HPDE6-E6E7 (cell line): Measurements from ENCODE around the gene TMEM200A.

Source experiments
- DNase-seq: peaks from one replicate; pipeline ENCODE4 v3.0.0; 2011; ENCODE audit warnings: missing footprints; ENCODE audit errors: extremely low spot score

The TMEM200A gene

DNA sequence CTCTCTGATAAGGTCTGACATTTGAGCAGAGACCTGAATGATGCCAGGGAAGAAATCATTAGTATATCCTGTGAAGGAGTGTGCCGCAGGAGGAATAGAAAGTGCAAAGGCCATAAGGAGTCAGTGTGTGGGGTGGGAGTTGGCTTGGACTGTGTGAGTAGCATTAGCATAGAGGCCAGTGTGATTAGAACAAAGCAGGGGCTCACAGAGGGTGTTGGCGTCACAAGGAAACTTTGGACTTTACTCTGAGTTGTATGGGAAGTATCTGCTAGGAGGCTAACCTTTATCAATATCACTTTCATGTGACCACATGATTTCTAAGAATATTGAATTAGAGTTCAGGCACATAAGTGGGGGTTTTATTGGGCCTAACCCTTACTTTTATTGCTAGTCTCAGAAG lies 12.1 kb downstream of the TMEM200A start:
- no peak for DNase-seq

- DNase-seq: no peak
Observed at GRCh38 chr6:130379223-130379622, 13.4 kb downstream of the TMEM200A start.

DNA sequence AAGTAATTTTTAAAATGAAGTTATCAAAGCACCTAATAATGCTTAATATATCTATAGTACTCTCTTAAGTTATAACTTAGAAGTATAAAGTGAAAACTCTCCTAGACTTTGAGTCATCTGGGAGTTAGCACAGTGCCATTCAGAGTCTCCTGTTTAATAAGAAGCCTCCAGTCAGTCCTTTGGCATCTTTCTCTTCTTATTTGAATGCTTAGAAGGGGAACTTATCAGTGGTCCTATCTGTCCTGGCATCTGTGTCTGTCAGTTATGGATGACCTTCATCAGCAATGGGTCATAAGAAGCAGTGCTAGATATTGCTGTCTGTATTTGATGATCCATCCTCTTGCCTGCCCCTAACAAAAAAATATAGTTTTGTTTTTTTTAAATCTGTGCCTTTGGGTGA lies 15.2 kb downstream of the TMEM200A start:
- DNase-seq: no peak

DNA sequence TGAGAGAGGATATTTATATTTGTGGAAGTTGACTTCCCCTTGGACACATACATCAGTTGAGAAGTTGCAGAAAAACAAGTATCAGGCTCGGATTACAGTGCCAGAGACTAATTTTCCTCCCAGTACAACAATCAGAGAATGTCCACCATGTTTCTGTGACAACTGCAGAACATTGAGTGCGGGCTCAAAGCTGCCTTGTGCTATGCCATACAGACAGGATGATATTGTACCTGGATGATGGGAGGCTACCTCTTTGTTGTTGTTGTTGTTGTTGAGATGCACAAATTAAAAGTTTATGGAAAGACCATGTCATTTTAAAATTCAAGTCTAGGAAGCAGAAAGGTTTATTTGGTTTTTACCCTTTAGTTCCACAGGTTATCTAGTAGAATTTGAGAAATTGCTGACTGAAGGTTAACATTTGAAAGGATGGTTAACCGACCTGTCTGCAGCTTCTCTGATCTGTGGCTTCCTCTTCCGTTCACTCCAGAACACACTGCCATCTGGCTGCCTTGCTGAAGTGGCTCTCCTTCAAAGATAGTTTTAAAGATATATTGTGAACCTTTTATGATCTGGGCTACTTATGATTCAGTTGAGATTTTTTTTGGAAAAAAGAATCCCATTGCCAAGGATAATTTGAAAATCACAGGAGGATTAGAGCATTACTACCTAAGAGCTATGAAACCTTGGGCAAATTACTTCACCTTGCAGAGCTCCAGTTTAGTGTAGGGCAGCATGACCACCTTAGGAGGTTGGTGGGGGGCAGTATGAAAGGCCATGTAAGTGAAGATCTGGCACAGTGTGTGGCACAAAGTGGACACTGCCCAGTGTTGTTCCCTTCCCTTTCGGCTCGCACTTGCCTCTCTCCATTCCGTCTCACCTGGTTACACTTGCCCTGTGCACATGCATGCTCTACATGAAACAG lies 15.9 kb downstream of the TMEM200A start:
- no peak for DNase-seq

DNA sequence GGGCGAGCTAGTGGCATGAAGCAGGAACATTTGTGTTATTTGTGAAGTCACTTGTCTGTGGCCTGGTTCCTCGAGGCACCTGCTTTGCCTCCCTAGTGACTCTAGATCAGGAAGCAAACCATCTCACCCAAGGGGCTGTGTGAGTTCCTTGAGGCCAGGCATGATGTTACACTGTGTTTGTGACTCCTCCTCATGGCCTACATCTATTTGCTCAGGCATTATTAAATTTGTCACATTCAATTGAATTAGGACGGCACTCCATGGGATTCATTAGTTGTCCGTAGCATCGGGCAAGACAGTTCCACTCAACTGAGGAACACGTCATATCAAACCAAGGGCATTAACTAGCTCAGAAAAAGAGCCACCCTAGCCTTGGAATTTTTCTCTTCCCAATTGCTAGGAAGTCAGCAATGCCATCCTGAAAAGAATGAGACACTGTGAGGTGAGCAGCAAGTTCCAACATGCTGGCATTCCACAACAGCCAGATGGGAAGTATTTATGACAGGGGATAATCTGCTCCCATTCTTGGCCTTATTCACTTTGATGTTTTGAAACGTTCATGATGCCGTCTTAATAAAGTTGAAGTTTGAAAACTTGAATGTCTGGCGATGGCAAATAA lies 17.2 kb downstream of the TMEM200A start:
- DNase-seq: no peak

- DNase-seq: no peak
Observed at GRCh38 chr6:130385064-130385695, 19.4 kb downstream of the TMEM200A start.

DNA sequence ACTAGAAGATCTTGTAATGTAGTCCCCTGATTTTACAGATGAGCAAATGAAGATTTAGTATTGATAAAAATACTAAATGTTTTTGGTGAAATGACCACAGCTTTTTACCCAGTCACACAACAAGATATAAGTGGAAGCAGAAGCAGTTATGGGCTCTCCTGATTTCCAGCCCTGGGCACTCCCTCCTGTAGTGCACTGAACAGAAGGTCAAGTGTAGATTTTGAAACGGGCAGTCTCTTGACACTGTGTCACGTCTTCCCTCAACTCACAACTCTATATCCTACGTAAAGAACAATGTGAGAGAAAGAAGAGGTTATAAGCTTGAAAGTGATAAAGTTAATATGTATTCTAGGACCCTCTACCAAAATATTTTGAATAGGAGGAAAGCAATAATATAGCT lies 23.3 kb downstream of the TMEM200A start:
- DNase-seq: no peak

DNA sequence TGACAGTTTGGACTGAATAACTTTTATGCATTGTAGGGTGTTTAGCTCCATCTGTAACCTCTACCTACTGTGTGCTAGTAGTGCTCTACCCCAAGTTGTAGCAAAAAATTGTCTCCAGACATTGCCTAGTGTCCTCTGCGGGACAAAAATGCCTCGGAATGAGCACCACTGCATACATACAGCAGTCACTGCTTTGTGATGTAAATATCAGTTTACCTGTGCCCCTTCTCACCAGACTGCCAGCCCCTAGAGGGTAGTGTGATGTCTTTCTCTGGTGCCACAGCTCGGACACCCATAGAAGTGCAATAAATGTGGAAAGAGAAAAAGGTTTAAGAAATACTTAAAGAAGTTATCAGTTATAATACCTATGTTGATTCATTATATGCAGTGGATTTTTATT lies 25.1 kb downstream of the TMEM200A start:
- no peak for DNase-seq

GRCh38 chr6:130393306-130393705 lies 27.5 kb downstream of the TMEM200A start:
- no peak for DNase-seq

GRCh38 chr6:130394246-130394645 lies 28.4 kb downstream of the TMEM200A start:
- DNase-seq: no peak

GRCh38 chr6:130395164-130395563 lies 29.3 kb downstream of the TMEM200A start:
- DNase-seq: no peak

- no peak for DNase-seq
Observed at GRCh38 chr6:130396722-130397121, 30.9 kb downstream of the TMEM200A start.

- no peak for DNase-seq
Observed at GRCh38 chr6:130405549-130405948, 39.7 kb downstream of the TMEM200A start.

GRCh38 chr6:130407032-130407431 lies 41.2 kb downstream of the TMEM200A start:
- no peak for DNase-seq

DNA sequence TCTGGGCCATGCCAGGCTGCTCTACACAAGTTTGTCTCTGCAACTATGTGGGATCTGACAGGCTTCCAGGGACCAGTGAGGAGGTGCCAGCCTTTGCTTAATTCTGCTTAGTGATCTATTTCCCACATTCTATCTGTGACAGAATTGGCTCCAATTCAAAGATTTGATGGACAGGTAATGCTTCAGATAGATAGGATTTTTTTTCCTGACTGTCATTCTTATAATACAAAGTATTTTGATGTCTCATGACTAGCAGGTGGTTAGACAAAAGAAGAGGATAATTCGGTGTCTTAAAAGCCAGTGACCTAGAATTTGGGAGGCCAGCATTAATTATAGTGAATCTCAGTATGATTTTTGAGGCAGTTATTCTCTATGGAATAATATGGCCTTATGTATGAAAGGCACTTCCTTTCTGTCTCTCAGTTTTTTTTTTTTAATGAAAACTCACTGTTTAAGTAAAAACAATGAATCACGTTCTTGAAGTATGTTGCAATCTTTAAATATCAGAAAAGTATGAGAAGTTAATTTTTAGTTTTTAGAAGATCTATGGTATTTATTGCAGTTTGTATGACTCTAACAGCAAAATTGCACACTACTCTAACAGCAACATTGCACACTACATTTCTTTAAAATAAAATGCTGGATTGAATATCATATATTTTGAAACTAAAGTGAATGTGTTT lies 43.7 kb downstream of the TMEM200A start:
- DNase-seq: no peak

GRCh38 chr6:130411481-130411880 lies 45.7 kb downstream of the TMEM200A start:
- no peak for DNase-seq

DNA sequence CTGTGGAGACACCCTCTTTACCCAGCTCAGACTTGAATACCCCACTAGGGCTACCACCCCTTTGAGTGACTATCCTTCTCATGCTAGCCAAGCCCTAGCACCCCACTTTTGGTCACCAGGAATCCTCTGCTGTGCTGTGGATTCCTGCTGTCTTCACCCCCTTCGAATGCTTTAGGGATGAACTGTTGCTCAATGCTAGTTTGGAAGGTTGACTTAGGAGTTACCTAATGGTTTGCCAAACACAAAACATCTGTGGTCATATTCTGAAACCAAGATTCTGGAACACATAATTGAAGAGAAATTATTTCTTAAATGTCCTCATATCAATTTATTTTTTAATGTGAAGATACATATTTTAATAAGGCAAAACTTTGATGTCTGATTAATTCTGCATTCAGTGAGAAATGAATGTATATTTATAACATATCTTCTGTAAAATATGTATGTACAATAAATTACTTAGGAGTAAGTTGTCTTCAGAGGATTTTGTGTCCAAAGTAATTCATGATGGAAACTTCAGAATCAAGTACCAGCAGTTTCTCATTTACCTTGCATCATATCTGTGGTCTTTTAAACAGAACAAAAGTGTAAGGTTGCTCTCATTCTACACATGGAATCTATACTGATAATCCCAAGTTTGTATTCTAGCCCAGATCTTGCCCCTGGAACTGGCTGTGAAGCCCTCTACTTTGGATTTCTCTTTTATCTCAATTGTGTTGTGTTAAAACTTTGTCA lies 46.9 kb downstream of the TMEM200A start:
- no peak for DNase-seq

GRCh38 chr6:130417951-130418350 lies 52.1 kb downstream of the TMEM200A start:
- DNase-seq: no peak

DNA sequence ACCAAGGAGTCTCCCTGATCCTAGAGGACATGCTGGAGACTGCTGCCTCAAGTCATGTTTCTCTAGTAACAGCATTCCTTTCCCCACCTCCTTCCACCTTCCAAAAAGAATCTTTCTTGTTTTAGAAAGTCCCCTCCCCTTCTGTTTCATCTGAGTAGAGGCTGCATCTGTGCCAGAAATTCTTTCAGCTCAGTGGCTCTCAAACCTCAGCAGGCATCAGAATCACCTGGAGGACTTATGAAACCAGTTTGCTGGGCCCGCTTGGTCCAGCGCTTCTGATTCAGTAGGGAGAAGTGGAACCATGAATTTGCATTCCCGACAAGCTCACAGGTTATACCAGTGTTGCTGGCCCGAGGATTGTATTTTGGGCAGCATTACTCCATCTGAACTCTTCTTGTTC lies 55.1 kb downstream of the TMEM200A start:
- no peak for DNase-seq

DNA sequence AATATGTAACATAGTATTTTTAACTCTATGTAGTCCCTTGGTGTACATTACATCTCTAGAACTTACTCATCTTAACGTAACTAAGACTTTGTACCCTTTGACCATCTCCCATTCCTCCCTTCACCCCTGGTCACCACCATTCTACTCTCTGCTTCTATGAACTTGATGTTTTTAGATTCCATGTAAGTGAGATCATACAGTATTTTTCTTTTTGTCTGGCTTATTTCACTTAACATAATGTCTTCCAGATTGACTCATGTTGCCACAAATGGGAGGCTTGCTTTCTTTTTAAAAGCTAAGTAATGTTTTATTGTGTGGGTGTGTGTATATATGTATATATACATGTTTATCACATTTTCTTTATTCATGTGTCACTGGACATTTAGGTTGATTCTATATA lies 55.8 kb downstream of the TMEM200A start:
- no peak for DNase-seq

GRCh38 chr6:130423044-130423443 lies 57.2 kb downstream of the TMEM200A start:
- no peak for DNase-seq

- DNase-seq: no peak
Observed at GRCh38 chr6:130424710-130425109, 58.9 kb downstream of the TMEM200A start.
